Anterior cingulate cortex (tissue), 58 donors: ENCODE data around the gene TFIP11.

ENCODE experiments used
- DNase-seq, 58 donors: peaks; one replicate each; lab custom pipeline; 2025; lab: John Stamatoyannopoulos, UW

The TFIP11 gene

DNA sequence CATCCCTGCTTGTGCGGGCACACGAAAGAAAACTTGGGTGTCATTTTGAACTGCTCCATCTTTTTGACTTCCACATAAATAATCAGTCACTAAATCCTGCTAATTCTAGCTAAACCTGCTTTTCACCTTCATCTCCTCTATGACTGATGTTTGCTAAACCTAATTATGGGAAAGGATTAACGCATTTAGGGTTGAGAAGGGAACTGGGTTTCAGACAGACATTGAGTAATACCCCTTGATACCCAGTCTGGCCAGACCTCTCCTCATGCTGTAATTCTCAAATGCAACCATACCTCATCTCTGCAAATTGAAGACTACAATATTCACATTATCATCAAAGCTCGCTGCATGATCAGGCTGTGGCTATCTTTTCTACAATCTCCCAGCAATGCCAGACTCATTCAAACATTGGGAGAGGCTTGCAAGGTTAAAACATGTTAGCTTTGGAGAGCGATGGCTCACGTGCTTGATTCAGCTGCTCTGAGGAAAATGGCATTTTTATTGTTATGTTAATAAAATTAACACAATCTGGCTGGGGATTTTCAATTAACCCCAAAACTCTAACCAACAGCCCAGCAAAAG, 31.1 kb downstream of the TFIP11 start:
- DNase-seq, result no peak

DNA sequence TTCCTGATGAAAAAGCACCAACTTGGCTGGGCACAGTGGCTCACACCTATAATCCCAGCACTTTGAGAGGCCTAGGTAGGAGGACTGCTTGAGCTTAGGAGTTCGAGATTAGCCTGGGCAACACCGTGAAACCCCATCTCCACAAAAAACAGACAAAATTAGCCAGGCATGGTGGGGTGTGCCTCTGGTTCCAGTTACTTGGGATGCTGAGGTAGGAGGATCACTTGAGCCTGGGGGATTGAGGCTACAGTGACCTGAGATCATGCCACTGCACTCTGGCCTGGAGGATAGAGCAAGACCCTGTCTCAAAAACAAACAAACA, 31.7 kb downstream of the TFIP11 start:
- no peak for DNase-seq

DNA sequence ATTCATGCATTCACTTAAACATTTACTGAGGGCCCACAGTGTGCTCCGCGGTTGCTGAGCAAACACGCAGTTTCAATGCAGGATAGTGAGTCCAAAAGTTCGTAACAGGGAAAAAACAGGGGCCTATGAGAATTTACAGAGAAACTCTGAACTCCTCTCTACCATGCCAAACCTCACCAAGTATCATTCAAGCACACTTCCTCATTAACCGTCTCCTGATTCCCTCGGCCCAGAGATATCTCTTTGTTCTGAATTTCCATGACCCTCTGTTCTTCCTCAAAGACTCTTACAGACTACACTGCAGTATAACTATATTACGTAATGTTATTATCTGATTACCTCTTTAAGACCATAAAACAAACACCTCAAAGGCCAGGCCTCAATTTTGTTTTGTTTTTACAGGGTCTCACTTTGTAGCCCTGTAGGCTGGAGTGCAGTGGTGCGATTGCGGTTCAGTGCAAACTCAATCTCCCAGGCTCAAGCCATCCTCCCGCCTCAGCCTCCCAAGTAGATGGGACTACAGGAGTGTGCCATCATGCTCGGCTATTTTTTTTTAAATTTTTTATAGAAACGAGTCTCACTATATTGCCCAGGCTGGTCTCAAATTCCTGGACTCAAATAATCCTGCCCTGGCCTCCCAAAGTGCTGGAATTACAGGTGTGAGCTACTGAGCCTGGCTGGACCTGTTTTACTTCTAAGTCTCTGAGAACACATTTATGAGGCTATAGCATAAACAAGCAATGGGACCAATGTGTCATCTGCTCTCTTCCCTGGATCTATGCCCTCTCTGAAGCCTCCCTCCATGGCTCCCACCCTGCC, 32.3 kb downstream of the TFIP11 start:
- DNase-seq, result no peak

DNA sequence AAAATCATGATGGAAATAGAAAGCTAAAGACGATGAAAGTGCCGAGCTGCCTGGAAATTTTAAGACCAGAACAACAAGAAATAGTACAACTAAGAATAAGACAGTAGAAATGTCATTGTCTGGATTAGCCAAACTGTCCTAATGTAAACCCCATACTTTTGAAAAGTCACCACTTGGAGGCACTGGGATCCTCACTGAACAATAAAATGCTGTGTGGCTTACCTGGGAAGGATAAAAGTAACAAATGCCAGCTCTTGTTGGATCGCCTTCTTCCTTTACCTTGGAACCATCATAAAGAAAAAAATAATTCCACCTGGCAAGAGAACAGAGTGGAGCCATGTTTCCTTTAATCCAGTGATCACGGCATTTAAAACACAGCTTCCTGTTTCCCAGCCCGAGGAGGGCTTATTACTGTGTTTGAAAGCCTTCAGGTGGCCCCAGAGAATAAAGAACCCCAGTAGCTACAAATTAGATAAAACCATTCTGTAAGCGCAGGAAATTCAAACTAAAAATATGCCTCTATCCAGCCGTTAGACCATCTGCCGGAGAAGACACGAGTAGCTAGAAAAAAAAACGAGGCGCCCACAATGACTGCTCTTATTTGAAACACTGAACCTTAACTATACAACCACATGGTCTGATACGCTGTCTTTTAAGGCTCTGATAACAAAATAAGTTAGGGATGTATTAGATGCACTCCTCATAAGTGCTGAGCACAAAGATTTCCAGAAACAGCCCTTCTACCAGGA, 33.1 kb downstream of the TFIP11 start:
- peak in 3 of 58 donors; percentile 15 to 26 (median 17) for DNase-seq

DNA sequence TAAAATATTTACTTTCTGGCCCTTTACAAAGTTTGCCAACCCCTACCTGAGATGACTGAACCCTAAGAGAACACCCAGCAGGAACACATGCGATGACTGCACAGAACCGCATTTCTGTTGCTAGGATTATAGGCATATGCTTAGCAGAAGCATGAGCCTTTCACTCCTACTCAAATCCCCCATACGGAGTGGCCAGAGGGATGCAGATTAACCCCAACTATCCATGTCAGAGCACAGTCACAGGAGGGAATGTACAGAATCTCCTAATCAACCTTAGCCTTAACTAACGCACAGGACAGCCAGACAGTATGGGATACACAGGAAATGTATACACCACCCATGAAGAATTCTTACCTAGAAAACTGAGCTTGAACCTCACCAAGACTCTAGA, 34.9 kb downstream of the TFIP11 start:
- DNase-seq, result no peak

DNA sequence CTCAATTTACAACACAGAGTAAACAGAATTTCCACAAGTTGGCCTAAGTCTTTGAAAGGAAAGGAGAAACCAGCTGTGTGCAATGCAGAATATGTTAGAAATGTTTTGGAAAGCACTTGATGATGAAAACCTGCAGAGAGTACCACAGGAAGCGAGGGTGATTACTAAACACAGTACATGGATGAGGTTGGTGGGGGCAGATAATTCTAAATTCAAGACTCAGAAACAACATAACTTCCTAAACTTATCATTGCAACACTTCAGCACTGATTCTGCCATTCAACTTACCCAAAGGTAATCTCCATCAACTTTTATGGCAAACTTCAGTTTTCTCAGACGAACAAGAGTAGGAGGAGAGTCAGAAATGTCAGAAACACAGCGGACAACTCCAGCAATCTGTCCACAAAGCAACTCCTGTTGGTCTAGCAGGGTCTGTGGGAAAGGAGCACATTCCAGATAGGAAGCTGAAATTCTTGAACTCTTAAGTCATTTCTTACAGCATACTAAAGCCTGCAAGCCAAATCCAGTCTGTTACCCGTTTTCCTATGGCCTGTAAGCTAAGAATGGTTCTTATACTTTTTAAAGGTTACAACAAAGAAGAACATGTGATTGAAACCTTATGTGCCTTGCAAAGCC, 35.5 kb downstream of the TFIP11 start:
- no peak for DNase-seq

DNA sequence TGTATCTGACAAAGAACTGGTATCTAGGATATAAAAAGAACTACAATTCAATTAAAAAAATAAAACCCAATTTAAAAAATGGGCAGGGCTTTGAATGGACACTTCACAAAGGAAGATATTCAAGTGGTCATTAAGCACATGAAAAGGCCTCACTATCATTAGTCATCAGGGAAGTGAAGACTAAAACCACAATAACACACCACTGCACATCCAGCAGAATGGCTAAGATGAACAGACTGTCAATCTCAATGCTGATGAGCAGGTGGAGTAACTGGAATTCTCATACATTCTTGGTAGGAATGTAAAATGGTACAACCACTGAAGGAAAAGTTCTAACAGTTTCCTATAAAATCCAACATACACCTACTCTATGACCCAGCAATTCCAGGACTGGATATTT, 37.6 kb downstream of the TFIP11 start:
- DNase-seq, result no peak

DNA sequence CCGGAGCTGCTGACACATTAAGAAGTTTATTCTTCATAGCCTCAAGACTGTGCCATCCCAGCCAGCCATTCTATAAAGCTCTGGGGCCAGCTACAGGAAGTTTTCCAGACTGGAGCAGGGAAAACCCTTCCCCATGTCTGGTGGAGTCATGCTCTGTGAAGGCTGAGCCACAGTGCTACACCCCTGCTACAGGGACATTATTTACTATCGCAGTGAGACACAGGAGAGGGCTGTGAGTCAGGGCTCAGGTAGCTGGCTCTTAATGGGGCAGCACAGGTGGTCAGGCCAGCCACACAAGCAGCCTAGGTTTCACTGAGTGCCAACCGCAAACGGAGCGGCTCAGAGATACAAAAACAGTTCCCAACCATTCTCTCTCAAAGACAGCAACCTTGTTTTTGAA, 40.8 kb downstream of the TFIP11 start:
- no peak for DNase-seq

DNA sequence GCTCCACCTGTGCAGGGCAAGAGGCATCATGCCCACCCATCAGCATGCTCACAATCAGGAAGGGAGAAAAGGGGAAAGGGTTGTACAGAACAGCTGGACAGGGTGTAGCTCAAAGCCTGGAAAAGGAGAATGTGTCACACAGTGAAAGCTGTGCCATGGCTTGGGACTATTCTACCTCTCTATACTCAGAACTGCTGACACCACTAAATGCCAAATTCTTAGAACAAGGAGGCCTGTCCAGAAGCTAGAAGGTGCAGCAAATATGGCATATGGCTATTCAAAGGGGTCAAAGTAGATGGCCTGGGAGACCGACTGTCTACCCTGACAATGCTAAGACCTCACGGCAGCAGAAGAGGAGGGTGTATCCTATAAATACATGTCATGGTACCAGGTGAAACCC, 41.5 kb downstream of the TFIP11 start:
- no peak for DNase-seq

DNA sequence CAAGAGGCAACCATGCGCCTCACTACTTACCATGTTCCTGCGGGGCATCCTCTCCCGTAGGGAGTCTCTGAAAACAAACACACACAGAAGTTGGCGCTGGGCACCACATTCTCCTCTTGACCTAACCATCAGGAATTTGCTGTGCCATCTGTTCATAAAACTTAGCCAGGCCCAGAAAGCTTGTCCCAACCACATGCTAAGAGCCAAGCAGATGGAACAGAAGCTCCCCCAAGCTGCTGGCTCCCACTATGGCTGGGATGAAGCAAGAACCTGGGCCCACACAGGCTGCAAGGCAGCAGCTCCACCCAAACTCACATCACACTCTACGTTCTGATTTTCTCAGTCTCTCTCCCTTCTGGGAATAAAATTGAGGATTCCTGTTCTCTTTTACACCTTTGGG, 46.1 kb downstream of the TFIP11 start:
- peak in 23 of 58 donors; percentile 9 to 66 (median 34) for DNase-seq

DNA sequence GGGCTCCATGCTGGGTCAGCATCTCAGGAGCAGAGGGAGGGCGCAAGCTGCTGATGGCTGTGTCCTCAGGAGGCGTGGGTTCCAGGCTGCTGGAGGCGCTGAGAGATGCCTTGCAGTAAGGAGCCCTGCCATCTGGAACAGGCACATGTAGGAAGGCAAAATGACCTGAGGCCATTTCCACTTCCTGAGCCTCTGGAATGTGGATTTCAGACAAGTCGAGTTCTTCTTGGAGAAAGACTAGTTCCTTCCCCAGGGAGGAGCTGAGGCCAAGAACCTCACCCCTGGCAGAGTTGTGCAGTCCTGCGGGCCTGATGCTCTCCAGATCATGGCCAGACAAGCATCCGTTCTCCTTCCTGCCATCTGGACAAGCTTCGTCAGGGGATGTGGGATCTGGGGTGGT, 48.0 kb downstream of the TFIP11 start:
- DNase-seq, result no peak

DNA sequence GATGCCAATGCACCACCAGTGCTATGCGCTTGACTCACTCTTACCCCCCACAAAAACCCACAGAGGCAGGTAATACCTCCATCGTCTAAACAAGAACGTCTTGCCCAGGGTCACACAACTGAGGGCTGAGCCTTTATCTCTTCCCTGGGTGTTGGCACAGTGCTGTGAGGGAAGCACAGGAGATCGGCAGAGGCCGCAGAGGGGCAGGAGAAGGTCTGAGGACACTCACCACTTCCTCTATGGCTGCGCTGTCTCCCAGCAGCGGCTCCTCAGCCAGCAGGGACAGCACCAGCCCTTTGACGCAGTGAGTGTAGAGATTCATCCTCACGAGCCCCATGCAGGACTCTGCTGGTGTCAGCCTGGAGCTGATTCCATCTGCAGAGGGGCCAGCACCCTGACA, 48.6 kb downstream of the TFIP11 start:
- DNase-seq, result no peak

DNA sequence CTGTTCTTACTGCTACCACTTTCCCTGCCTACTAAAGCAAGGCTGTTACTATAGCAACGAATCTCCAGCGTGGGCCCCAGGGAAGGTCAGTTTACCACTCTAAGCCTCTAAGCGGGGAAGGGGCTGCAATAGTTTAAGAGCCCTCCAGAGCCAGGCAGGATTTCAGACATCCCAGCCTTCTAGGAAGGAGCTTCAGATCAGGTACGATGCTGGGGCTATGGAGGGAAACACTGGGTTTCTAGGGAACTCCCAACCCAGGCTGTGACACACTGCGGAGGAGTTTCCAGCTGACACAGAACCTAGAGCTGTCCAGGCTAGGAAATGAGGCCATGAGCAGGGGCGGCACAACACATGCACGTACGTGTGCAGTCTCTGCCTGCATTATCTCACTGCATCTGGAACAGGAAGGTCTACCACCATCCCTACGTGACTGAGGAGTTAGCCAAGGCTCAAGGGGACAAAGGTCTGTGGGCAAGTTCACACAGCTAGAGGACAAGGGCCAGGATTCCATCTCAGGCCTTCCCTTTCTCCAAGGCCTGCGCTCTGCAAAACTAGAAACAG, 49.1 kb downstream of the TFIP11 start:
- peak in 9 of 58 donors; percentile 12 to 62 (median 29) for DNase-seq

DNA sequence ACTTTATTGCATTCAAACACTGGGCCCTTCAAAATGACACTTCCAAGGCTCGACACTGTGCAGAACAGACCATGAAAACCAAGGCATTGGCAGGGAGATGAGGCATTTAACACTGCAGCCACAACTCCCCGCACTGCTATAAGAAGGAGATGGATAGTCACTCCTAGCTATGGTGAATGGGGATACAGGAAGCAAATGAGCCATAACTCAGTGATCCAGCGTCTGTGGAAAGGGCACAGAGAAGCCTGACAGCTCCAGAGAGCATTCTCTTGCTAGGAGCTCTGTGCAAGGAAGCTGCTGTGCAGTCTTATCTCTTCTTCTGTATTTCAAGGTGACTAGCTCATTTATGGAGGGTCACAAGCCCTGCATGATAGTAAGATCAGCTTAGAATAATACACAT, 49.6 kb downstream of the TFIP11 start:
- no peak for DNase-seq

DNA sequence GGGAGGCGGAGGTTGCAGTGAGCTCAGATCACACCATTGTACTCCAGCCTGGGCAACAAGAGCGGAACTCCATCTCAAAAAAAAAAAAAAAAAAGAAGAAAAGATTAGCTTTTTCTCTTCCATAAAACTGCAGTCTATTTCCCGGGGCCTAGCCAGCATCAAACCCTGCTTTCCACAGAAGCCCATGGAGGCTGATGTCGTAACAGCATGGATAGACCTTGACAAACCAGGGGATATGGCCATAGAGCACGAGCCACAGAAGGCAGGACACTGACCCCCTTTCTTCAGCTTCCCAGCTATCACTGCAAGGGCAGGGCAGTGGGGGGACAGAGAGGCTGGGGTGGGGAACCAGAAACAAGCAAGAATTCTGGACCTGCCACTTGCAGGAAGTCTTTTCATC, 50.2 kb downstream of the TFIP11 start:
- no peak for DNase-seq

DNA sequence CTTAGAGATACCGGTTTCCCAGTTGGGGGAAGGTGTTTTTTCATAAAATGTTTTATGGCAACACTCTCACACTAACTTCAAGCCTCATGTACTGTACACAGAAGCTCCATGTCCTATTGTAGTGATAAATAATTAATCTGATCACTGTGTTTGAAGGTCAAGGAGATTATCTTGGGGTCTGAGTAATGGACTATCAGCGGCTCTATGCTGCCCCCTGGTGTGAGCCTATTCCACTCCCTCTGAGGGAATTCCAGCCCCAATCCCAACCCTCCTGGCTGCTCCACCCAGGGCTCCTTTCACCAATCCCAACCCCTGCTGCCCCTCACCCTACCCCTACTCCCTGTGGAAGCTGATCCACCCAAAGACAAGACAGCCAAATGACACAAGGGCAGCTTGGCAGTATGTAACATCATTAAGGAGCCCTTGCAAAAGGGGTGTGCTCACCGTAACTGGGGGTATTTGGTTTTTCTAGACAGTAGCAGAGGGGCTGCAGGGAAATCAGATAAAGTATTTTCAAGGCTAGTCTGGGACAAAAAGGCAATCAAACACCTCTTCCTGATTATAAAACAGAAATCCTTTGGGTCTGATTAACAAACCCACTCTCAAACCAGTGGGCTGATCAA, 51.0 kb downstream of the TFIP11 start:
- peak in 22 of 58 donors; percentile 8 to 76 (median 24) for DNase-seq

DNA sequence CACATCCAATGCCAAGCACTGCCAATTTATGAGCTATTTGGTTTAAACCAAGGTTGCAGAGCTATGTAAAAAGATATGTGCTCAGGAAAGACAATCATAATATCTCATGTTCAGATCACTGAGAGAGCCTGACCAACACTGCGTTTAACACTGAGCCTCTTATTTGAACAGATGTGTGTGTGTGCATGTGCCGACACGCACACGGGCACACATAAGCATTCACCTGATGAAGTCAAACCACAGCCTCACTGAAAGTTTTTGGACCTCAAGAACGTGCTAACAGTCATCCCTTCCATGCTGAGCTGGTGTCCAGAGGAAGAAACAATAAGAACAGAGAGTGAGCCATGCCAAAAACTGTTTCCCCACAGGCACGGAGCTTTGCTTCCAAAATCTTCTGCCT, 52.1 kb downstream of the TFIP11 start:
- DNase-seq, result no peak

DNA sequence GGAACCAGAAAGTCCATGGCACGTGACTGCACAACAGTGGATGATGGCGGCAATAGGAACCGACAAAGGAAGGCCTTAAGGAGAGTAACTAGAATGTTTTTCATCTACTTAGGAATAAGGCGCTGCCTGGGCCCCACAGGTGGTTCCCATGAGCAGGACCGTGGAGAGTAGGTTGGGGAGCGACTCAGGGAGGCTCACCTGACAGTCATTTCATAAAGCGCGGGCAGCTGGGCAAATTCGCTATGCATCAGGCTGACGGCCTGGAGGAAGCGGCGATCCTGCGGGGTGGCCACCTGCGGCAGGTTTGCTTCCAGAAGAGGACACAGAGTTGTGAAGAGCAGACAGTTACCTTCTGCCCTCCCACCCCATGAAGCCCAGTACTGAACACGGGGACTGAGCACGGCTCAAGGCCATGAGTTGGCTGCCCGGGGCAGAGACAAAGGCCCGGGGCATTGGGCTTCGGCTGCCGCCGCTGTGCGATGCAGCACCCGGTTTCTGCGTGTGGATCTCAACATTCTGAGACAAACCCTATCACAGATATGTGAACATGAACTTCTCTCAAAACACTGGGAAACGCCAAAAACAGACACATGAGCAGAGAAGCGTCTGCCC, 54.5 kb downstream of the TFIP11 start:
- DNase-seq, result no peak

DNA sequence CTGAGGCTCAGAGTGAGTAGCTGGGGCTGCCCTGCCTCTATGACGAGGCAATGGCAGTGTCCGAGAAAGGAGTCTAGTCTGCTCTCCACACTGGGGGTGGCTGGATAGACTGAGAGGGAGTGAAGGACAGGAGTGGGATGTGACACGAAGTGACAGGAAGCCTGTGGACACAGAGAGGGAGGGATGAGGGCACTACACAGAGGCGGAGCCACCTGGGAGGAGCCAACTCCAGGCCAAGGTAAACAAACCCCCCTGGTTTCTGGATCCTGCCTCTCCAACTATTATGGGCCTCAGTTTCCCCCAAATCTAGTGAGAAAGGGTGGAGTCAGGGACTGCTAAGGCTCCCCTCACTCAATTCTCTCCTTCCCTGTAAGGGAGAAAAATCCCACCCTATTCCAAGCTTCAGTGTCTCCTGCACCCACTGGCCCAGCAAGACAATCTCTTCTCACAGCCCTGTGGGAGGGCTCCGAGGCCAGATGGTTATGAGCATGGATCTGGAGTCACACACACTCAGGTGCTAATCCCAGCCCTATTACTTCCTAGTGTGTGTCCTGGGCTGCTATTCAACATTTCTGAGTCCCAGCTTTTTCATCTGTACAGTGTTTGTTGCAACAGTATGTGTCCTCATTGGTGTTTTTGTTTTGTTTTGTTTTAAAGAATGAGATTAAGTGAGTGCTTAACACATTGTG, 58.3 kb downstream of the TFIP11 start:
- DNase-seq, result no peak
